RWPE1 (cell line): ENCODE data around the gene SUSD2.
A peak's percentile ranks its signal among the peaks of the same experiment; 100 is the strongest.

ENCODE experiments used
- CTCF ChIA-PET: fragments of 350-600 bp; sonication (Branson Sonifier 250); formaldehyde crosslinking; extraction: SDS; loops from one replicate; lab custom pipeline; 2021; lab: Yijun Ruan, JAX
- POLR2A ChIA-PET: fragments of 400-600 bp; formaldehyde crosslinking; extraction: SDS; loops from one replicate; lab custom pipeline; 2020; ENCODE audit warnings: antibody characterized with exemption; ENCODE audit not compliant: low non-redundant PET; lab: Yijun Ruan, JAX
- DNase-seq: peaks from one replicate; pipeline ENCODE4 v3.0.0; 2012; ENCODE audit warnings: low spot score
- H3K27ac ChIP-seq: fragments of 450-650 bp; 2 replicates; pipeline ENCODE4 v1.5.1; 2017
- CTCF ChIP-seq: fragments of 450-650 bp; conservative IDR thresholded peaks from 2 replicates; pipeline ENCODE4 v1.5.1; 2017; ENCODE audit warnings: low read depth, mild to moderate bottlenecking

SUSD2 gene

GRCh38 chr22:24144056-24144777 lies 37.1 kb upstream of the SUSD2 start:
- POLR2A ChIA-PET = no interaction called here
- TF ChIP-seq CTCF = no peak
- peak overlapping the region; percentile 76 for H3K27ac ChIP-seq
- no peak for DNase-seq
- CTCF ChIA-PET = interaction anchor here (0.5 kb wide), 1 partner anchor 255 kb away, joined by 3 read pairs; no protein-coding TSS in a partner anchor

- CTCF ChIA-PET = no interaction called here
- peak overlapping the region; percentile 76 for H3K27ac ChIP-seq
- DNase-seq = no peak
- TF ChIP-seq CTCF = no peak
- POLR2A ChIA-PET = no interaction called here
Measured at GRCh38 chr22:24144778-24145085, 36.6 kb upstream of the SUSD2 start.

- ChIA-PET POLR2A (no interaction called here), CTCF (no interaction called here)
- no peak for TF ChIP-seq CTCF
- H3K27ac ChIP-seq = peak overlapping the region; percentile 76
- DNase-seq = no peak
Measured at GRCh38 chr22:24145446-24146193, 35.7 kb upstream of the SUSD2 start.

GRCh38 chr22:24146194-24146616 lies 35.1 kb upstream of the SUSD2 start:
- CTCF ChIA-PET = no interaction called here
- no peak for TF ChIP-seq CTCF
- no peak for DNase-seq
- H3K27ac ChIP-seq = peak overlapping the region; percentile 76
- POLR2A ChIA-PET = no interaction called here

GRCh38 chr22:24146791-24147353 lies 34.4 kb upstream of the SUSD2 start:
- ChIA-PET CTCF (no interaction called here), POLR2A (no interaction called here)
- H3K27ac ChIP-seq = peak overlapping the region; percentile 76
- TF ChIP-seq CTCF = no peak
- no peak for DNase-seq

GRCh38 chr22:24147666-24148065 lies 33.6 kb upstream of the SUSD2 start:
- ChIA-PET POLR2A (no interaction called here), CTCF (no interaction called here)
- peak overlapping the region; percentile 76 for H3K27ac ChIP-seq
- DNase-seq = no peak
- no peak for TF ChIP-seq CTCF
